ENCODE data around the gene RITA1.

Gene RITA1

DNA sequence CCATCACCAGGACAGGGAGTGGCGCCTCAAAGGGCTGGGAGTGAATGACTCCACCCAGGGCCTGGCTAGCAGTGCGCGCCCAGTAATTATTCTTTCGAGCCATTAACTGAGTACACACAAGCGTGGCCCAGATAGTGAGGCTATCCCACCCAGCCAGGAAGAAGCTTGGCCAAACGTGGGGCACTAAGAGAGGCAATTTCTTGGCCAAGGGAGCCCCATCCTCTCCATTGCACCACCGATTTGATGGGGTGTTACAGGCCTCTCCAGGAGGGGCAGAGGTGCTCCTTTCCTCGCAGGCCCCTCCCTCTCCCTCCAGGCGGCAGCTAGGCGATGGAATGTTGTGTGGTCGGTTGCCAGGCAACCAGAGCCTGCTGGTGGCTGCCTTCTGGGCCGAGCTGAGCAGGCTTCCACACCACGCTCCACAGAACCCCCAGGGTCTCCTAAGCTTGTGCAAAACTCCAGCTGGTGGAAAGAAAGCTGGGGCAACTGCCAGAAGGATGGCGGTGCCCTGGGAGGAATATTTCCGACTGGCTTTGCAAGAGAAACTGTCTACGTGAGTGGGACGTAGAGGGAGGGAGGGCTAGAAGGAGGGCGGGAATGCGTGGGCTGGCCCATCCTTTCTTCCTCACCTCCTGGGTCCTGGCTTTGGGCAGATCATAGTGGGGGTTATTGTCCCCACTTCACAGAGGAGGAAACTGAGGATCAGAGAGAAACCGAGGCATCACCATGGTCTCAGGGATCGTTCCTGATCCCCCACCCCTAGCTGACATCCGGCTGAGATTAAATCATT, 36.0 kb upstream of the RITA1 start, which contains the start of gene CFAP73:
TSS of gene CFAP73 (plus strand) at position 364 of the 790 bp plus-strand sequence. CDS start at position 498, 134 bp downstream.
- Histone ChIP-seq H3K79me2 (ENCODE audit: control insufficient read depth, low read length) (no peaks in the 10 kb centered on the region), H3K9me3 (ENCODE audit: control insufficient read depth, insufficient read depth, low read length) (no peaks in the 10 kb centered on the region), H3K9me2 (replicated peaks; ENCODE audit: control insufficient read depth, low read length) (no peaks in the 10 kb centered on the region), H3K27ac (ENCODE audit: low read depth, low read length) (no peak within 1 kb of the TSS), H4K20me1 (ENCODE audit: control insufficient read depth, insufficient read depth, low read depth, low read length) (no peaks in the 10 kb centered on the region), H3K4me2 (ENCODE audit: low read length) (no peak within 1 kb of the TSS), H3K4me3 (ENCODE audit: low read length) (no peak within 1 kb of the TSS), H3K36me3 (ENCODE audit: control insufficient read depth, low read length) (no peaks in the 10 kb centered on the region), H3F3A (ENCODE audit: control insufficient read depth, insufficient read depth) (peaks cover 7% of the 10 kb centered on the region; the same call in 1 of the 2 replicates), H3K4me1 (ENCODE audit: control insufficient read depth, low read length) (peaks cover 35% of the 10 kb centered on the region), H3K27me3 (ENCODE audit: control insufficient read depth, low read length) (peaks cover 3% of the 10 kb centered on the region; the same call in 1 of the 2 replicates)
- TF ChIP-seq CTCF (IDR thresholded peaks at IDR 0.05; ENCODE audit: low read depth, low read length, poor library complexity, severe bottlenecking) (no peak), EZH2phosphoT487 (IDR thresholded peaks at IDR 0.05; ENCODE audit: borderline replicate concordance, low read length) (no peak)

- no peaks in the 10 kb centered on the region for H3K79me2 ChIP-seq (ENCODE audit: control insufficient read depth, low read length)
- H3K27me3 ChIP-seq (ENCODE audit: control insufficient read depth, low read length): peaks cover 3% of the 10 kb centered on the region; the same call in 1 of the 2 replicates
Measured at GRCh38 chr12:113151655-113152054, 33.9 kb upstream of the RITA1 start.

DNA sequence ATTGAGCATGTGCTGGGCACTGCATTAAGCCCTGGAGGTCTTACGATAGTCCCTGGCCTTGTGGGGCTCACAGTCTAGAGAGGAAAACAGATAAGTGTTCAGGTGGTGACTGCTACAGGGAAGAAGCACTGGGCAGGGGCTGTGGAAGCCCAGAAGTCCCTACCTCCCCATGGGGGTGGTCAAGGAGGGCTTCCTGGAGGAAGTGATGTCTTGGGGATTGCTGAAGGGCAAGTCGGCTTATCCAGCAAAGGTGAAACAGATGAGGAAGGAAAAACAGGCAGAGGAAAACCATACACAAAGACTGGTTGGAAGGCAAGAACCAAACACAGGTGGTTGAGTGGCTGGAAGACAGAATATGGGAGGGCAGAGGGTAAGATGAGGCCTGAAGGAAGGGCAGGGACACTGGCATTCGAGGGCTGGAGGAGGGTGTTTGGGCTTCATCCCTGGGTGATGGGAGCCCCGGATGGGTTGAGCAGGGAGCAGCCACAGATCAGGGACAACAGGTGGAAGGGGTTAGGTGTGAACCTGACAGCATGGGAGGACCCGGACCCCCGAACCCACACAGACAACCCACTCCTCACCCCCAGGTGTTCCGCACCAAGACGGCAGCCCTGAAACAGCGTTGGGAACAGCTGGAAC, 33.2 kb upstream of the RITA1 start:
- Histone ChIP-seq H3K36me3 (ENCODE audit: control insufficient read depth, low read length) (peaks cover 11% of the 10 kb centered on the region), H3K27ac (ENCODE audit: low read depth, low read length) (peak overlapping the region; percentile 45; the same call in 1 of the 2 replicates), H3K27me3 (ENCODE audit: control insufficient read depth, low read length) (peaks cover 3% of the 10 kb centered on the region; the same call in 1 of the 2 replicates), H3K79me2 (ENCODE audit: control insufficient read depth, low read length) (no peaks in the 10 kb centered on the region), H3K9me2 (replicated peaks; ENCODE audit: control insufficient read depth, low read length) (no peaks in the 10 kb centered on the region), H4K20me1 (ENCODE audit: control insufficient read depth, insufficient read depth, low read depth, low read length) (no peaks in the 10 kb centered on the region), H3K4me3 (ENCODE audit: low read length) (peak overlapping the region; percentile 67), H3K4me2 (ENCODE audit: low read length) (peak overlapping the region; percentile 71), H3K4me1 (ENCODE audit: control insufficient read depth, low read length) (peaks cover 49% of the 10 kb centered on the region), H3F3A (ENCODE audit: control insufficient read depth, insufficient read depth) (peaks cover 19% of the 10 kb centered on the region), H3K9me3 (ENCODE audit: control insufficient read depth, insufficient read depth, low read length) (no peaks in the 10 kb centered on the region)
- no peak for TF ChIP-seq CTCF (IDR thresholded peaks at IDR 0.05; ENCODE audit: low read depth, low read length, poor library complexity, severe bottlenecking)
- no peak for TF ChIP-seq EZH2phosphoT487 (IDR thresholded peaks at IDR 0.05; ENCODE audit: borderline replicate concordance, low read length)

More at GRCh38 chr12:113151655-113152054, 33.9 kb upstream of the RITA1 start:
- H3K9me2 ChIP-seq (replicated peaks; ENCODE audit: control insufficient read depth, low read length): no peaks in the 10 kb centered on the region
- 0 out of 2 replicates have a peak overlapping the region, but pooled peaks have one; percentile 5 for H3K27ac ChIP-seq (ENCODE audit: low read depth, low read length)
- H3K4me2 ChIP-seq (ENCODE audit: low read length): peak overlapping the region; percentile 71; the same call in 1 of the 2 replicates
- peak overlapping the region; percentile 67 for H3K4me3 ChIP-seq (ENCODE audit: low read length)
- H3K9me3 ChIP-seq (ENCODE audit: control insufficient read depth, insufficient read depth, low read length): no peaks in the 10 kb centered on the region
- H3K4me1 ChIP-seq (ENCODE audit: control insufficient read depth, low read length): peaks cover 49% of the 10 kb centered on the region
- H3F3A ChIP-seq (ENCODE audit: control insufficient read depth, insufficient read depth): peaks cover 13% of the 10 kb centered on the region
- TF ChIP-seq EZH2phosphoT487 (IDR thresholded peaks at IDR 0.05; ENCODE audit: borderline replicate concordance, low read length) (no peak), CTCF (IDR thresholded peaks at IDR 0.05; ENCODE audit: low read depth, low read length, poor library complexity, severe bottlenecking) (peak; percentile 30)
- peaks cover 4% of the 10 kb centered on the region; the same call in 1 of the 2 replicates for H3K36me3 ChIP-seq (ENCODE audit: control insufficient read depth, low read length)
- no peaks in the 10 kb centered on the region for H4K20me1 ChIP-seq (ENCODE audit: control insufficient read depth, insufficient read depth, low read depth, low read length)
